ENCODE data around the gene EMC8.

- TF ChIP-seq CTCF (conservative IDR thresholded peaks at IDR 0.05; ENCODE audit: low read length) (no peak), EZH2phosphoT487 (IDR thresholded peaks at IDR 0.05; ENCODE audit: borderline replicate concordance) (no peak)
Observed at GRCh38 chr16:85799497-85800320, at the start of gene EMC8, which contains the start of gene COX4I1.
